Fibroblast of lung (primary cell): Measurements from ENCODE around the gene MPDZ. TPM values are rescaled to one million over a fixed set of nuclear protein-coding genes. Genes with fewer than 3 reads are reported as not detected.

Experiments used
- DNase-seq, 2 donors: peaks; one replicate each; pipeline versions ENCODE4 v3.0.0 to v3.0.0-alpha.2; 2010; ENCODE audit warnings: low read depth in 2 of 2
- H2AFZ ChIP-seq: 2 replicates; pipeline ENCODE4 v1.5.1; 2012; ENCODE audit warnings: low read length, control low read depth, inconsistent platforms
- H3K27ac ChIP-seq: 2 replicates; pipeline ENCODE4 v1.5.1; 2011; ENCODE audit warnings: low read length, control low read depth; ENCODE audit not compliant: insufficient read depth
- H3K27me3 ChIP-seq: 2 replicates; pipeline ENCODE4 v1.5.1; 2011; ENCODE audit warnings: mild to moderate bottlenecking, low read length; ENCODE audit not compliant: control insufficient read depth, insufficient read depth
- H3K36me3 ChIP-seq: 2 replicates; pipeline ENCODE4 v1.5.1; 2011; ENCODE audit warnings: low read length; ENCODE audit not compliant: control insufficient read depth, insufficient read depth
- H3K4me1 ChIP-seq: 2 replicates; pipeline ENCODE4 v1.5.1; 2011; ENCODE audit warnings: low read length; ENCODE audit not compliant: control insufficient read depth, insufficient read depth; ENCODE audit errors: extremely low read depth
- H3K4me2 ChIP-seq: 2 replicates; pipeline ENCODE4 v1.5.1; 2011; ENCODE audit warnings: low read length, control low read depth; ENCODE audit not compliant: insufficient read depth; ENCODE audit errors: extremely low read depth
- H3K4me3 ChIP-seq, 4 experiments: fragments of 200-600 bp in 1 of 4; sonication (generic) in 1 of 4; replicated peaks in 1 of 4; 2 replicates each; pipeline ENCODE4 v1.5.1; 2011 to 2016; ENCODE audit warnings: low read length in 4 of 4, low read depth in 3 of 4, mild to moderate bottlenecking in 3 of 4, control low read depth in 2 of 4, inconsistent platforms in 1 of 4, mixed read lengths in 1 of 4; ENCODE audit not compliant: insufficient read depth in 1 of 4; ENCODE audit errors: control extremely low read depth in 1 of 4
- H3K79me2 ChIP-seq: 2 replicates; pipeline ENCODE4 v1.5.1; 2012; ENCODE audit warnings: mild to moderate bottlenecking, low read length, inconsistent platforms; ENCODE audit not compliant: control insufficient read depth, insufficient read depth
- H3K9ac ChIP-seq: 2 replicates; pipeline ENCODE4 v1.5.1; 2011; ENCODE audit warnings: mild to moderate bottlenecking, low read length, control low read depth; ENCODE audit not compliant: insufficient read depth
- H3K9me3 ChIP-seq: 2 replicates; pipeline ENCODE4 v1.5.1; 2012; ENCODE audit warnings: low read depth, low read length; ENCODE audit not compliant: control insufficient read depth, insufficient read depth
- H4K20me1 ChIP-seq: 2 replicates; pipeline ENCODE4 v1.5.1; 2011; ENCODE audit warnings: low read length; ENCODE audit not compliant: control insufficient read depth, insufficient read depth; ENCODE audit errors: extremely low read depth
- CTCF ChIP-seq, 2 donors: IDR thresholded peaks in 1 of 2; conservative IDR thresholded peaks in 1 of 2; 1 replicate in 1 of 2; 2 replicates in 1 of 2; pipeline ENCODE4 v1.5.1; 2011 to 2012; ENCODE audit warnings: low read length in 2 of 2, control low read depth in 1 of 2, inconsistent platforms in 1 of 2, low read depth in 1 of 2, mild to moderate bottlenecking in 1 of 2
- EZH2 ChIP-seq: IDR thresholded peaks from 2 replicates; pipeline ENCODE4 v1.5.1; 2012; ENCODE audit warnings: low read length, control low read depth, mild to moderate bottlenecking; ENCODE audit errors: missing control alignments
- polyA plus RNA-seq, 2 donors: library from polyadenylated mRNA; depleted of rRNA in 1 of 2; stranded (reverse) in 1 of 2; unstranded in 1 of 2; fragments of >200 nt; gene quantifications; 2 replicates each; pipeline ENCODE4 v1.2.1, GENCODE V29; 2011 to 2012; ENCODE audit warnings: missing spikeins in 1 of 2
- total RNA-seq: library from RNA; depleted of rRNA; stranded (reverse); fragments of >200 nt; gene quantifications from 2 replicates; pipeline ENCODE4 v1.2.1, GENCODE V29; 2014

The MPDZ gene
- total and polyA plus RNA-seq, 2 donors (not counting 1 experiment from before 2014, with no cell fraction given): 28.9 to 66.9 TPM

- H3K27me3 ChIP-seq: no peaks in the 10 kb centered on the region
- H4K20me1 ChIP-seq: no peaks in the 10 kb centered on the region
- H3K27ac ChIP-seq: no peak overlapping the region
- no peak overlapping the region for H2AFZ ChIP-seq
- DNase-seq: peak; percentile 71 to 73
- H3K79me2 ChIP-seq: no peaks in the 10 kb centered on the region
- TF ChIP-seq EZH2 (no peak), CTCF (conservative IDR thresholded peaks at IDR 0.05 in 1 of 2, IDR thresholded peaks at IDR 0.05 in 1 of 2; ENCODE audit: low read depth in 1 of 2, low read length in 2 of 2) (no peak)
- no peak overlapping the region for H3K4me3 ChIP-seq
- peaks cover 2% of the 10 kb centered on the region for H3K36me3 ChIP-seq
- peak overlapping the region; percentile 29 for H3K4me2 ChIP-seq
- H3K9ac ChIP-seq: no peak overlapping the region
- no peaks in the 10 kb centered on the region for H3K9me3 ChIP-seq
- H3K4me1 ChIP-seq: peaks cover 4% of the 10 kb centered on the region
These were observed 166.3 kb downstream of the MPDZ start for GRCh38 chr9:13113216-13113615.

- Histone ChIP-seq H3K27ac (no peak overlapping the region), H2AFZ (no peak overlapping the region), H3K4me1 (peaks cover 4% of the 10 kb centered on the region), H3K4me2 (no peak overlapping the region), H3K4me3 (no peak overlapping the region), H3K27me3 (no peaks in the 10 kb centered on the region), H3K36me3 (peaks cover 2% of the 10 kb centered on the region), H3K79me2 (no peaks in the 10 kb centered on the region), H4K20me1 (no peaks in the 10 kb centered on the region), H3K9me3 (no peaks in the 10 kb centered on the region), H3K9ac (no peak overlapping the region)
- no peak for DNase-seq
- TF ChIP-seq CTCF (conservative IDR thresholded peaks at IDR 0.05 in 1 of 2, IDR thresholded peaks at IDR 0.05 in 1 of 2; ENCODE audit: low read depth in 1 of 2, low read length in 2 of 2) (no peak), EZH2 (no peak)
These were observed 167.7 kb downstream of the MPDZ start for GRCh38 chr9:13111778-13112177.

GRCh38 chr9:13110766-13111417, 168.6 kb downstream of the MPDZ start:
- H3K27ac ChIP-seq: no peak overlapping the region
- H2AFZ ChIP-seq: no peak overlapping the region
- DNase-seq: peak; percentile 38 to 75
- no peak overlapping the region for H3K4me3 ChIP-seq
- H3K79me2 ChIP-seq: no peaks in the 10 kb centered on the region
- H3K4me2 ChIP-seq: no peak overlapping the region
- no peaks in the 10 kb centered on the region for H3K27me3 ChIP-seq
- no peaks in the 10 kb centered on the region for H4K20me1 ChIP-seq
- no peaks in the 10 kb centered on the region for H3K9me3 ChIP-seq
- H3K9ac ChIP-seq: no peak overlapping the region
- TF ChIP-seq EZH2: no peak
- no peak for TF ChIP-seq CTCF (conservative IDR thresholded peaks at IDR 0.05 in 1 of 2, IDR thresholded peaks at IDR 0.05 in 1 of 2; ENCODE audit: low read depth in 1 of 2, low read length in 2 of 2)
- peaks cover 4% of the 10 kb centered on the region for H3K4me1 ChIP-seq
- H3K36me3 ChIP-seq: peaks cover 2% of the 10 kb centered on the region
